OCI-LY1 (cell line): ENCODE measurements around the gene OR52A5.

Experiments used
- H2AFZ ChIP-seq: fragments of 200-600 bp; sonication (generic), shearing (Covaris generic); 2 replicates; pipeline ENCODE4 v1.6.0; 2014; ENCODE audit warnings: antibody characterized with exemption, mild to moderate bottlenecking, low read length
- H3F3A ChIP-seq: fragments of 200-600 bp; sonication (generic), shearing (Covaris generic); 2 replicates; pipeline ENCODE4 v1.6.0; 2014; ENCODE audit warnings: mild to moderate bottlenecking, antibody characterized with exemption, low read length, moderate library complexity; ENCODE audit not compliant: insufficient read depth
- H3K27ac ChIP-seq: fragments of 200-600 bp; sonication (generic); 2 replicates; pipeline ENCODE4 v1.5.1; 2014; ENCODE audit warnings: low read length, mixed run types, mild to moderate bottlenecking, low read depth; ENCODE audit not compliant: poor library complexity, severe bottlenecking
- H3K27me3 ChIP-seq: fragments of 200-600 bp; sonication (generic); 2 replicates; pipeline ENCODE4 v1.6.0; 2014; ENCODE audit warnings: antibody characterized with exemption, mild to moderate bottlenecking, low read length, moderate library complexity; ENCODE audit not compliant: insufficient read depth
- H3K36me3 ChIP-seq: fragments of 200-600 bp; sonication (generic); 2 replicates; pipeline ENCODE4 v1.6.1; 2014; ENCODE audit warnings: mild to moderate bottlenecking, antibody characterized with exemption, low read length, moderate library complexity, mixed read lengths; ENCODE audit not compliant: insufficient read depth
- H3K4me1 ChIP-seq: fragments of 200-600 bp; sonication (generic); 2 replicates; pipeline ENCODE4 v1.5.1; 2014; ENCODE audit warnings: mild to moderate bottlenecking, low read length, moderate library complexity; ENCODE audit not compliant: insufficient read depth, severe bottlenecking
- H3K4me2 ChIP-seq: fragments of 200-600 bp; sonication (generic), shearing (Covaris generic); 2 replicates; pipeline ENCODE4 v1.6.1; 2014; ENCODE audit warnings: low read length
- H3K4me3 ChIP-seq: fragments of 200-600 bp; sonication (generic); 2 replicates; pipeline ENCODE4 v1.5.1; 2014; ENCODE audit warnings: low read length, low read depth, mild to moderate bottlenecking, mixed read lengths; ENCODE audit not compliant: poor library complexity, severe bottlenecking
- H3K79me2 ChIP-seq: fragments of 200-600 bp; shearing (Covaris generic); 2 replicates; pipeline ENCODE4 v1.6.1; 2016; ENCODE audit warnings: mixed run types, low read length, mixed read lengths; ENCODE audit not compliant: insufficient read depth
- H3K9ac ChIP-seq: fragments of 200-600 bp; sonication (generic), shearing (Covaris generic); 2 replicates; pipeline ENCODE4 v1.6.1; 2014; ENCODE audit warnings: mild to moderate bottlenecking, low read length, mixed read lengths
- H3K9me2 ChIP-seq: fragments of 200-600 bp; sonication (generic), shearing (Covaris generic); 2 replicates; pipeline ENCODE4 v1.6.1; 2014; ENCODE audit warnings: low read depth, mild to moderate bottlenecking, low read length, mixed read lengths
- H3K9me3 ChIP-seq: fragments of 200-600 bp; shearing (Covaris generic); 2 replicates; pipeline ENCODE4 v1.6.1; 2014; ENCODE audit warnings: low read length, mixed read lengths
- H4K20me1 ChIP-seq: fragments of 200-600 bp; sonication (generic), shearing (Covaris generic); 2 replicates; pipeline ENCODE4 v1.6.0; 2016; ENCODE audit warnings: mild to moderate bottlenecking, low read length; ENCODE audit not compliant: insufficient read depth
- EZH2 ChIP-seq: fragments of 200-600 bp; sonication (generic), shearing (Covaris generic); IDR thresholded peaks from 2 replicates; pipeline ENCODE4 v1.8.0; 2017; ENCODE audit warnings: borderline replicate concordance, mixed run types, mild to moderate bottlenecking, antibody characterized with exemption, low read length, moderate library complexity, mixed read lengths
- TF ChIP-seq, protein P1 (sequence below): fragments of 200-600 bp; sonication (generic), shearing (Covaris generic); IDR thresholded peaks from 2 replicates; pipeline ENCODE4 v1.5.1; 2017; ENCODE audit warnings: mild to moderate bottlenecking, antibody characterized with exemption, low read length, moderate library complexity, mixed read lengths

OR52A5 gene

DNA sequence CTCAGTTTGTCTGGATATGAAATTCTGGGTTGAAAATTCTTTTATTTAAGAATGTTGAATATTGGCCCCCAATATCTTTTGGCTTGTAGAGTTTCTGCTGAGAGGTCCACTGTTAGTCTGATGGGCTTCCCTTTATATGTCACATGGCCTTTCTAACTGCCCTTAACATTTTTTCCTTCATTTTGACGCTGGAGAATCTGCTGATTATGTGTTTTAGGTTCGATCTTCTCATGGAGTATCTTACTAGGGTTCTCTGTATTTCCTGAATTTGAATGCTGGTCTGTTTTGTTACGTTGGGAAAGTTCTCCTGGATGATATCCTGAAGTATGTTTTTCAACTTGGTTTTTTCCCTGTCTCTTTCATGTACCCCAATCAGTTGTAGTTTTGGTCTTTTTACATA lies 22.8 kb downstream of the OR52A5 start:
- Histone ChIP-seq H3K4me2 (no peak overlapping the region), H2AFZ (no peak overlapping the region), H3K36me3 (no peaks in the 10 kb centered on the region), H3K9me2 (no peaks in the 10 kb centered on the region), H3K9me3 (no peaks in the 10 kb centered on the region), H4K20me1 (no peaks in the 10 kb centered on the region), H3F3A (no peaks in the 10 kb centered on the region), H3K79me2 (no peaks in the 10 kb centered on the region), H3K4me1 (no peaks in the 10 kb centered on the region), H3K27ac (no peak overlapping the region), H3K9ac (no peak overlapping the region), H3K4me3 (no peak overlapping the region), H3K27me3 (no peaks in the 10 kb centered on the region)
- TF ChIP-seq, protein P1, sequence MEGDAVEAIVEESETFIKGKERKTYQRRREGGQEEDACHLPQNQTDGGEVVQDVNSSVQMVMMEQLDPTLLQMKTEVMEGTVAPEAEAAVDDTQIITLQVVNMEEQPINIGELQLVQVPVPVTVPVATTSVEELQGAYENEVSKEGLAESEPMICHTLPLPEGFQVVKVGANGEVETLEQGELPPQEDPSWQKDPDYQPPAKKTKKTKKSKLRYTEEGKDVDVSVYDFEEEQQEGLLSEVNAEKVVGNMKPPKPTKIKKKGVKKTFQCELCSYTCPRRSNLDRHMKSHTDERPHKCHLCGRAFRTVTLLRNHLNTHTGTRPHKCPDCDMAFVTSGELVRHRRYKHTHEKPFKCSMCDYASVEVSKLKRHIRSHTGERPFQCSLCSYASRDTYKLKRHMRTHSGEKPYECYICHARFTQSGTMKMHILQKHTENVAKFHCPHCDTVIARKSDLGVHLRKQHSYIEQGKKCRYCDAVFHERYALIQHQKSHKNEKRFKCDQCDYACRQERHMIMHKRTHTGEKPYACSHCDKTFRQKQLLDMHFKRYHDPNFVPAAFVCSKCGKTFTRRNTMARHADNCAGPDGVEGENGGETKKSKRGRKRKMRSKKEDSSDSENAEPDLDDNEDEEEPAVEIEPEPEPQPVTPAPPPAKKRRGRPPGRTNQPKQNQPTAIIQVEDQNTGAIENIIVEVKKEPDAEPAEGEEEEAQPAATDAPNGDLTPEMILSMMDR, result no peak
- TF ChIP-seq EZH2, result no peak

DNA sequence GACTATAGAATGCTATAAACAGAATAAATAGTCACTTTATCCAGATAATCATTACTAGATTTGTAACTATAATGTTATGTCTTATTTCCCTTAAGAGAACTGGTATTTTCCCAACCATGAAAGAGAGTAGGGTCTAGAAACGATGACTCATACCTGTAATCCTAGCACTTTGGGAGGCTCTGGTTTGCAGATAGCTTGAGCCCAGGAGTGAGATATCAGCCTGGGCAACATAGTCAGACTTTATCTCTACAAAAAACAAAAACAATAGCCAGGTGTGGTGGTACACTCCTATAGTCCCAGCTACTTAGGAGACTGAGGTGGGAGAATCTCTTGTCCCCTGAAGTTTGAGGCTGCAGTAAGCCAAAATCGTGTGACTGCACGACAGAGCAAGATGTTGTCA lies 30.9 kb downstream of the OR52A5 start:
- no peaks in the 10 kb centered on the region for H3K27me3 ChIP-seq
- TF ChIP-seq, protein P1, result no peak
- TF ChIP-seq EZH2, result no peak
- no peaks in the 10 kb centered on the region for H3K9me2 ChIP-seq
- H3K4me3 ChIP-seq, result no peak overlapping the region
- H4K20me1 ChIP-seq, result no peaks in the 10 kb centered on the region
- no peaks in the 10 kb centered on the region for H3K79me2 ChIP-seq
- no peaks in the 10 kb centered on the region for H3K9me3 ChIP-seq
- H3F3A ChIP-seq, result no peaks in the 10 kb centered on the region
- H3K4me1 ChIP-seq, result no peaks in the 10 kb centered on the region
- H3K4me2 ChIP-seq, result no peak overlapping the region
- H3K9ac ChIP-seq, result no peak overlapping the region
- H3K36me3 ChIP-seq, result no peaks in the 10 kb centered on the region
- no peak overlapping the region for H2AFZ ChIP-seq
- H3K27ac ChIP-seq, result no peak overlapping the region

DNA sequence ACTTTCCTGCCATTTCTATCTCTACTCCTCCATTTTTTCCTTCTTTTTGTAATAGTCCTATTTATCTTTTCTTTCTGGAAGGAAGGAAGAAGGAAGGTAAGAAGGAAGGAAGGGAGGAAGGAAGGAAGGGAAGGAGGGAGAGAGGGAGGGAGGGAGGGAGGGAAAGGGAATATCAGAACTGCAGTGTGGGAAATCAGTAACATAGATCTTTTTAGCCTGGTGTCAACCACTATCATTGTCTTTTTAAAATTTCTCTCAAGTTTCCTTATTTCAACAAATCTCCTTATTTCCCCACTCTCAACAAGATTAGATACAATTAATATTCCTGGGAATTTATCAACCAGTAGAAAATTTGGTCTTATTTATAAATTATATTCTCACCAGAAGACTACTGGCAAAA lies 35.1 kb downstream of the OR52A5 start:
- no peaks in the 10 kb centered on the region for H3K4me1 ChIP-seq
- no peaks in the 10 kb centered on the region for H3K79me2 ChIP-seq
- H2AFZ ChIP-seq, result no peak overlapping the region
- H3K9ac ChIP-seq, result no peak overlapping the region
- no peaks in the 10 kb centered on the region for H4K20me1 ChIP-seq
- H3K27me3 ChIP-seq, result no peaks in the 10 kb centered on the region
- no peak overlapping the region for H3K4me3 ChIP-seq
- H3K27ac ChIP-seq, result no peak overlapping the region
- H3K36me3 ChIP-seq, result no peaks in the 10 kb centered on the region
- no peaks in the 10 kb centered on the region for H3K9me3 ChIP-seq
- H3F3A ChIP-seq, result no peaks in the 10 kb centered on the region
- H3K9me2 ChIP-seq, result no peaks in the 10 kb centered on the region
- TF ChIP-seq, protein P1, result no peak
- no peak for TF ChIP-seq EZH2
- H3K4me2 ChIP-seq, result no peak overlapping the region
